Neuronal stem cell (in vitro differentiated cells): ENCODE measurements around the gene TNNI2.

Source experiments
- DNase-seq: peaks from one replicate; pipeline ENCODE4 v3.0.0-alpha.2; 2013; ENCODE audit warnings: low spot score
- H2AFZ ChIP-seq: one replicate; pipeline ENCODE4 v1.6.1; 2013; ENCODE audit warnings: mild to moderate bottlenecking, low read length, inconsistent platforms
- H2AK5ac ChIP-seq: 2 replicates; pipeline ENCODE4 v1.6.1; 2013; ENCODE audit warnings: low read depth, mild to moderate bottlenecking, inconsistent platforms, low read length, moderate library complexity, mixed read lengths
- H2BK120ac ChIP-seq: 2 replicates; pipeline ENCODE4 v1.6.1; 2013; ENCODE audit warnings: low read depth, mild to moderate bottlenecking, inconsistent platforms, low read length, moderate library complexity, mixed read lengths
- H2BK12ac ChIP-seq: one replicate; pipeline ENCODE4 v1.6.1; 2013; ENCODE audit warnings: low read length, inconsistent platforms
- H2BK15ac ChIP-seq: 2 replicates; pipeline ENCODE4 v1.6.1; 2013; ENCODE audit warnings: mild to moderate bottlenecking, low read length, inconsistent platforms, mixed read lengths
- H2BK5ac ChIP-seq: one replicate; pipeline ENCODE4 v1.6.1; 2013; ENCODE audit warnings: inconsistent platforms, mild to moderate bottlenecking, low read length, moderate library complexity
- H3K14ac ChIP-seq: one replicate; pipeline ENCODE4 v1.6.1; 2013; ENCODE audit warnings: low read length, inconsistent platforms
- H3K18ac ChIP-seq: 2 replicates; pipeline ENCODE4 v1.6.1; 2013; ENCODE audit warnings: low read length, inconsistent platforms
- H3K23ac ChIP-seq: 2 replicates; pipeline ENCODE4 v1.6.1; 2013; ENCODE audit warnings: low read depth, mild to moderate bottlenecking, mixed read lengths, low read length, inconsistent platforms; ENCODE audit not compliant: poor library complexity
- H3K27ac ChIP-seq: replicated peaks from 3 replicates; pipeline ENCODE4 v1.5.1; 2013; ENCODE audit warnings: low read length, inconsistent platforms
- H3K27me3 ChIP-seq, 3 experiments: 2 replicates each; pipeline ENCODE4 v1.6.1; 2013; ENCODE audit warnings: low read length in 3 of 3, mild to moderate bottlenecking in 2 of 3, inconsistent platforms in 1 of 3, low read depth in 1 of 3, mixed read lengths in 1 of 3, moderate library complexity in 1 of 3; ENCODE audit not compliant: control insufficient read depth in 3 of 3, insufficient read depth in 3 of 3
- H3K36me3 ChIP-seq, 2 donors: replicated peaks in 1 of 2; 2 replicates each; pipeline ENCODE4 v1.6.1; 2013; ENCODE audit warnings: low read length in 2 of 2; ENCODE audit not compliant: control insufficient read depth in 2 of 2, insufficient read depth in 2 of 2
- H3K4ac ChIP-seq: 2 replicates; pipeline ENCODE4 v1.6.1; 2013; ENCODE audit warnings: inconsistent platforms, mild to moderate bottlenecking, low read length, moderate library complexity
- H3K4me1 ChIP-seq, 2 donors: 1 replicate in 1 of 2; 2 replicates in 1 of 2; pipeline ENCODE4 v1.6.1; 2013; ENCODE audit warnings: low read length in 2 of 2, low read depth in 1 of 2; ENCODE audit not compliant: control insufficient read depth in 2 of 2, insufficient read depth in 1 of 2
- H3K4me2 ChIP-seq: one replicate; pipeline ENCODE4 v1.6.1; 2013; ENCODE audit warnings: mild to moderate bottlenecking, low read length, inconsistent platforms; ENCODE audit not compliant: insufficient read depth, poor library complexity, severe bottlenecking
- H3K4me3 ChIP-seq, 2 donors: 2 replicates each; pipeline ENCODE4 v1.5.1; 2013; ENCODE audit warnings: low read length in 2 of 2, mild to moderate bottlenecking in 2 of 2, inconsistent platforms in 1 of 2, moderate library complexity in 1 of 2
- H3K79me1 ChIP-seq: one replicate; pipeline ENCODE4 v1.6.1; 2013; ENCODE audit warnings: low read depth, mild to moderate bottlenecking, inconsistent platforms, low read length, moderate library complexity
- H3K9ac ChIP-seq: one replicate; pipeline ENCODE4 v1.6.1; 2013; ENCODE audit warnings: mild to moderate bottlenecking, low read depth, low read length, inconsistent platforms; ENCODE audit not compliant: poor library complexity
- H3K9me3 ChIP-seq, 2 donors: replicated peaks in 1 of 2; 2 replicates each; pipeline versions ENCODE3 to v1.6.1; 2013; ENCODE audit warnings: low read length in 2 of 2, mild to moderate bottlenecking in 2 of 2, inconsistent platforms in 1 of 2, low read depth in 1 of 2, mixed read lengths in 1 of 2, moderate library complexity in 1 of 2; ENCODE audit not compliant: control insufficient read depth in 2 of 2, insufficient read depth in 1 of 2
- H4K8ac ChIP-seq: one replicate; pipeline ENCODE4 v1.6.1; 2013; ENCODE audit warnings: low read depth, mild to moderate bottlenecking, inconsistent platforms, low read length, moderate library complexity
- H4K91ac ChIP-seq: one replicate; pipeline ENCODE4 v1.6.1; 2013; ENCODE audit warnings: low read length, low read depth, mild to moderate bottlenecking, inconsistent platforms; ENCODE audit not compliant: poor library complexity
- WGBS, 2 donors: extraction: QIAGEN DNeasy Blood & Tissue Kit; methylation state at CpG; one replicate each; pipeline ENCODE4 v1.1.7; 2013; ENCODE audit warnings: missing lambda C conversion rate in 2 of 2, mixed read lengths in 1 of 2; ENCODE audit not compliant: insufficient read length in 2 of 2, insufficient replicate concordance in 1 of 2; ENCODE audit errors: extremely low coverage in 2 of 2; 5-methylcytosine and 5-hydroxymethylcytosine counted together

The TNNI2 gene

GRCh38 chr11:1870326-1870696, 31.5 kb downstream of the TNNI2 start:
- Histone ChIP-seq H2AK5ac (peak overlapping the region; percentile 88), H3K27ac (no peak overlapping the region), H2BK120ac (no peak overlapping the region), H2AFZ (no peak overlapping the region), H3K4me3 (no peak overlapping the region), H3K4me2 (no peak overlapping the region), H3K18ac (no peak overlapping the region), H2BK15ac (peak overlapping the region; percentile 99), H3K9me3 (no peaks in the 10 kb centered on the region), H2BK12ac (peak overlapping the region; percentile 98), H3K9ac (no peak overlapping the region), H3K23ac (peak overlapping the region; percentile 81), H3K36me3 (no peaks in the 10 kb centered on the region), H4K8ac (no peak overlapping the region), H3K4ac (peak overlapping the region; percentile 66), H3K4me1 (peaks cover 12 to 27% of the 10 kb centered on the region in 2 donors), H3K27me3 (peaks cover 0 to 3% (median 0%) of the 10 kb centered on the region in 3 experiments), H3K79me1 (no peaks in the 10 kb centered on the region), H3K14ac (no peak overlapping the region), H4K91ac (no peak overlapping the region), H2BK5ac (peak overlapping the region; percentile 77)
- no peak for DNase-seq
- no CpG with 5 or more reads among the region's 12 CpGs for WGBS, 2 donors

GRCh38 chr11:1870721-1871466, 32.1 kb downstream of the TNNI2 start:
- H2AFZ ChIP-seq = no peak overlapping the region
- peak overlapping the region; percentile 77 for H2BK5ac ChIP-seq
- peak overlapping the region; percentile 81 for H3K23ac ChIP-seq
- peak overlapping the region; percentile 99 for H2BK15ac ChIP-seq
- H2AK5ac ChIP-seq = peak overlapping the region; percentile 88
- no peaks in the 10 kb centered on the region for H3K9me3 ChIP-seq
- WGBS, 2 donors = no CpG with 5 or more reads among the region's 50 CpGs
- no peak for DNase-seq
- H3K4me1 ChIP-seq = peaks cover 10 to 23% of the 10 kb centered on the region in 2 donors
- H3K4me3 ChIP-seq = no peak overlapping the region
- H3K27me3 ChIP-seq = peaks cover 0 to 3% (median 0%) of the 10 kb centered on the region in 3 experiments
- peak overlapping the region; percentile 98 for H2BK12ac ChIP-seq
- peak overlapping the region; percentile 30 for H3K9ac ChIP-seq
- H4K91ac ChIP-seq = no peak overlapping the region
- no peak overlapping the region for H3K27ac ChIP-seq
- H3K36me3 ChIP-seq = no peaks in the 10 kb centered on the region
- no peak overlapping the region for H2BK120ac ChIP-seq
- H3K4ac ChIP-seq = peak overlapping the region; percentile 10
- H3K79me1 ChIP-seq = no peaks in the 10 kb centered on the region
- peak overlapping the region; percentile 48 for H4K8ac ChIP-seq
- H3K14ac ChIP-seq = peak overlapping the region; percentile 89
- peak overlapping the region; percentile 93 for H3K18ac ChIP-seq
- no peak overlapping the region for H3K4me2 ChIP-seq

GRCh38 chr11:1871531-1871930, 32.8 kb downstream of the TNNI2 start:
- H3K4me2 ChIP-seq = no peak overlapping the region
- H3K4ac ChIP-seq = no peak overlapping the region
- no peak overlapping the region for H3K23ac ChIP-seq
- H3K27ac ChIP-seq = no peak overlapping the region
- peak overlapping the region; percentile 88 for H2AK5ac ChIP-seq
- H2BK5ac ChIP-seq = peak overlapping the region; percentile 77
- peak overlapping the region; percentile 93 for H3K18ac ChIP-seq
- no peak for DNase-seq
- no peak overlapping the region for H2AFZ ChIP-seq
- H4K91ac ChIP-seq = no peak overlapping the region
- no peak overlapping the region for H2BK120ac ChIP-seq
- H3K79me1 ChIP-seq = no peaks in the 10 kb centered on the region
- no CpG with 5 or more reads among the region's 15 CpGs for WGBS, 2 donors
- H2BK15ac ChIP-seq = peak overlapping the region; percentile 99
- peaks cover 0 to 3% (median 0%) of the 10 kb centered on the region in 3 experiments for H3K27me3 ChIP-seq
- H4K8ac ChIP-seq = no peak overlapping the region
- no peak overlapping the region for H3K9ac ChIP-seq
- H3K36me3 ChIP-seq = no peaks in the 10 kb centered on the region
- no peak overlapping the region for H3K4me3 ChIP-seq
- no peaks in the 10 kb centered on the region for H3K9me3 ChIP-seq
- peaks cover 10 to 28% of the 10 kb centered on the region in 2 donors for H3K4me1 ChIP-seq
- H2BK12ac ChIP-seq = peak overlapping the region; percentile 73
- no peak overlapping the region for H3K14ac ChIP-seq

- H3K23ac ChIP-seq = no peak overlapping the region
- no peaks in the 10 kb centered on the region for H3K36me3 ChIP-seq
- H3K79me1 ChIP-seq = no peaks in the 10 kb centered on the region
- no peak overlapping the region for H3K4ac ChIP-seq
- peaks cover 10 to 28% of the 10 kb centered on the region in 2 donors for H3K4me1 ChIP-seq
- no peak overlapping the region for H3K9ac ChIP-seq
- H2BK12ac ChIP-seq = peak overlapping the region; percentile 73
- H2BK5ac ChIP-seq = no peak overlapping the region
- no peak overlapping the region for H2BK120ac ChIP-seq
- no peak overlapping the region for H3K14ac ChIP-seq
- no peak overlapping the region for H2AFZ ChIP-seq
- H4K8ac ChIP-seq = no peak overlapping the region
- H2AK5ac ChIP-seq = peak overlapping the region; percentile 83
- no peak overlapping the region for H3K4me3 ChIP-seq
- peak overlapping the region; percentile 76 for H3K18ac ChIP-seq
- no peak overlapping the region for H3K4me2 ChIP-seq
- no CpG with 5 or more reads among the region's 25 CpGs for WGBS, 2 donors
- peak overlapping the region; percentile 11 for H2BK15ac ChIP-seq
- no peak for DNase-seq
- no peak overlapping the region for H4K91ac ChIP-seq
- H3K9me3 ChIP-seq = no peaks in the 10 kb centered on the region
- H3K27me3 ChIP-seq = peaks cover 0 to 3% (median 0%) of the 10 kb centered on the region in 3 experiments
- no peak overlapping the region for H3K27ac ChIP-seq
Observed at GRCh38 chr11:1872267-1872985, 33.6 kb downstream of the TNNI2 start.
